Upper lobe of left lung (tissue), 6 donors: ENCODE data around the gene NFATC2IP. TPM values are rescaled to one million over a fixed set of nuclear protein-coding genes. Genes with fewer than 3 reads are reported as not detected.

Experiments used
- ATAC-seq, 2 donors: fragments of 200-7000 bp; cut with Tn5 transposase; one replicate each; pipeline ENCODE4 v1.9.1; 2022; ENCODE audit warnings: mild to moderate bottlenecking in 2 of 2, moderate library complexity in 2 of 2; ENCODE audit not compliant: low FRiP score in 2 of 2
- DNase-seq, 2 donors: peaks; one replicate each; pipeline ENCODE4 v3.0.0-alpha.2; 2019 to 2020
- H3K27ac ChIP-seq, 4 donors: fragments of 200-600 bp; sonication (generic); one replicate each; pipeline ENCODE4 v1.5.1; 2016 to 2019
- H3K27me3 ChIP-seq, 4 donors: fragments of 200-600 bp; sonication (generic); one replicate each; pipeline ENCODE4 v1.5.1; 2017 to 2019
- H3K36me3 ChIP-seq, 4 donors: fragments of 200-600 bp; sonication (generic); one replicate each; pipeline ENCODE4 v1.5.1; 2016 to 2019
- H3K4me1 ChIP-seq, 4 donors: fragments of 200-600 bp; sonication (generic); one replicate each; pipeline ENCODE4 v1.5.1; 2018 to 2019
- H3K4me3 ChIP-seq, 4 donors: fragments of 200-600 bp; sonication (generic); one replicate each; pipeline ENCODE4 v1.5.1; 2017 to 2019; ENCODE audit warnings: mild to moderate bottlenecking in 2 of 4, moderate library complexity in 1 of 4
- H3K9me3 ChIP-seq, 4 donors: fragments of 200-600 bp; sonication (generic); one replicate each; pipeline ENCODE4 v1.5.1; 2018 to 2019
- EP300 ChIP-seq, 4 donors: sonication (generic); formaldehyde crosslinking; IDR thresholded peaks; one replicate each; pipeline ENCODE4 v1.5.1; 2017; ENCODE audit warnings: antibody characterized with exemption in 4 of 4, control low read depth in 2 of 4
- POLR2A ChIP-seq, 4 donors: fragments of 450-650 bp; IDR thresholded peaks; one replicate each; pipeline ENCODE4 v1.5.1; 2016 to 2017; ENCODE audit warnings: antibody characterized with exemption in 4 of 4, mild to moderate bottlenecking in 2 of 4
- POLR2AphosphoS5 ChIP-seq, 2 donors: sonication (generic); formaldehyde crosslinking; IDR thresholded peaks; one replicate each; pipeline ENCODE4 v1.5.1; 2017; ENCODE audit warnings: antibody characterized with exemption in 2 of 2
- WGBS, 2 donors: methylation state at CpG; one replicate each; pipeline ENCODE4 v1.1.5; 2017 to 2018; 5-methylcytosine and 5-hydroxymethylcytosine counted together
- total RNA-seq, 6 donors: library from RNA; depleted of rRNA in 4 of 6; stranded (reverse); fragments of >200 nt in 4 of 6; gene quantifications; one replicate each; pipeline versions ENCODE4 v1.1.0 to v1.2.1, GENCODE V29; 2016 to 2021
- TF ChIP-seq, protein P1 (sequence below), 6 experiments: fragments of 450-650 bp in 4 of 6; fragments of 200-600 bp in 2 of 6; sonication (generic) in 2 of 6; IDR thresholded peaks; one replicate each; pipeline ENCODE4 v1.5.1; 2016 to 2019; ENCODE audit warnings: antibody characterized with exemption in 6 of 6
- donor health status: DM: no; HTN: no; CAD: no; lungs with moderate emphysema.
- donor health status: DM: no; HTN: yes; CAD: no; lungs with severe emphysema.

Gene NFATC2IP
- total RNA-seq, 6 donors from 2014 or later = 24.6 to 62.9 (median 34.9) TPM

DNA sequence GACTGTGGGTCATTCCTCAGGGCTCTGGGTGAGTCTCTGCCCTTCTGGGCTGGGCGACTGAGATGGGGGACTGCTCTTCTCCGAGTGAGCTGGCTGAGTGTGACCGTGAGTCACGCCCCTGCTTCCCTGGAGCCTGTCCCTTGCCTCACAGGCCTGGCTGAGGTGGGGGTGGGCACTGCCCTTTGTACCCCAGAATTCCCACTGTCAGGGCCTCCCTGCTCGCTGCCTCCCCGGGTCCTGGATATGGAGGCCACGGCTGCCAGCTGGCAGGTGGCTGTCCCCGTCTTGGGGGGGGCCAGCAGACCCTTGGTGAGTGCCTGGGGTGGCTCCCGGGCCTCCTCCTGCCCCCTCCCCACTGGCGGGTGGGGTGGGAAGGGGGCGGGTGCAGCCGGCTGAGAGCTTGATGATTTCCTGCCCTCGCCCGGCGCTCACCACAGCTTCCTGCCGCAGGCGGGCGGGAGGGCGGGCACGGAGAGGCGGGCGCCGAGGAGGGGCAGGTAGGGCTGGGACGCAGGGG, 33.9 kb downstream of the NFATC2IP start, which contains the start of gene LAT:
Gene LAT (plus strand): TSS at position 434 of the 517 bp plus-strand sequence. CDS start 366 bp downstream, outside the sequence.
- Histone ChIP-seq H3K4me3 (peak within 1 kb of the TSS in 3 of 4 donors; percentile 37 to 47 (median 43)), H3K36me3 (peaks cover 0 to 95% (median 68%) of the 10 kb centered on the region in 4 donors), H3K27ac (peak within 1 kb of the TSS in 3 of 4 donors; percentile 20 to 73 (median 37)), H3K9me3 (peaks cover 0 to 11% (median 1%) of the 10 kb centered on the region in 4 donors), H3K4me1 (peaks cover 0 to 9% (median 5%) of the 10 kb centered on the region in 4 donors), H3K27me3 (no peaks in the 10 kb centered on the region)
- peak in 1 of 2 donors; percentile 26 for ATAC-seq
- TF ChIP-seq EP300 (IDR thresholded peaks at IDR 0.05) (no peak), POLR2A (IDR thresholded peaks at IDR 0.05) (no peak), POLR2AphosphoS5 (IDR thresholded peaks at IDR 0.05) (no peak)
- TF ChIP-seq, protein P1, sequence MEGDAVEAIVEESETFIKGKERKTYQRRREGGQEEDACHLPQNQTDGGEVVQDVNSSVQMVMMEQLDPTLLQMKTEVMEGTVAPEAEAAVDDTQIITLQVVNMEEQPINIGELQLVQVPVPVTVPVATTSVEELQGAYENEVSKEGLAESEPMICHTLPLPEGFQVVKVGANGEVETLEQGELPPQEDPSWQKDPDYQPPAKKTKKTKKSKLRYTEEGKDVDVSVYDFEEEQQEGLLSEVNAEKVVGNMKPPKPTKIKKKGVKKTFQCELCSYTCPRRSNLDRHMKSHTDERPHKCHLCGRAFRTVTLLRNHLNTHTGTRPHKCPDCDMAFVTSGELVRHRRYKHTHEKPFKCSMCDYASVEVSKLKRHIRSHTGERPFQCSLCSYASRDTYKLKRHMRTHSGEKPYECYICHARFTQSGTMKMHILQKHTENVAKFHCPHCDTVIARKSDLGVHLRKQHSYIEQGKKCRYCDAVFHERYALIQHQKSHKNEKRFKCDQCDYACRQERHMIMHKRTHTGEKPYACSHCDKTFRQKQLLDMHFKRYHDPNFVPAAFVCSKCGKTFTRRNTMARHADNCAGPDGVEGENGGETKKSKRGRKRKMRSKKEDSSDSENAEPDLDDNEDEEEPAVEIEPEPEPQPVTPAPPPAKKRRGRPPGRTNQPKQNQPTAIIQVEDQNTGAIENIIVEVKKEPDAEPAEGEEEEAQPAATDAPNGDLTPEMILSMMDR (IDR thresholded peaks at IDR 0.05) = no peak
- 50 to 74% methylated on average over 5 to 14 of the region's 24 CpGs for WGBS, 2 donors
- peak; percentile 47 to 87 for DNase-seq

DNA sequence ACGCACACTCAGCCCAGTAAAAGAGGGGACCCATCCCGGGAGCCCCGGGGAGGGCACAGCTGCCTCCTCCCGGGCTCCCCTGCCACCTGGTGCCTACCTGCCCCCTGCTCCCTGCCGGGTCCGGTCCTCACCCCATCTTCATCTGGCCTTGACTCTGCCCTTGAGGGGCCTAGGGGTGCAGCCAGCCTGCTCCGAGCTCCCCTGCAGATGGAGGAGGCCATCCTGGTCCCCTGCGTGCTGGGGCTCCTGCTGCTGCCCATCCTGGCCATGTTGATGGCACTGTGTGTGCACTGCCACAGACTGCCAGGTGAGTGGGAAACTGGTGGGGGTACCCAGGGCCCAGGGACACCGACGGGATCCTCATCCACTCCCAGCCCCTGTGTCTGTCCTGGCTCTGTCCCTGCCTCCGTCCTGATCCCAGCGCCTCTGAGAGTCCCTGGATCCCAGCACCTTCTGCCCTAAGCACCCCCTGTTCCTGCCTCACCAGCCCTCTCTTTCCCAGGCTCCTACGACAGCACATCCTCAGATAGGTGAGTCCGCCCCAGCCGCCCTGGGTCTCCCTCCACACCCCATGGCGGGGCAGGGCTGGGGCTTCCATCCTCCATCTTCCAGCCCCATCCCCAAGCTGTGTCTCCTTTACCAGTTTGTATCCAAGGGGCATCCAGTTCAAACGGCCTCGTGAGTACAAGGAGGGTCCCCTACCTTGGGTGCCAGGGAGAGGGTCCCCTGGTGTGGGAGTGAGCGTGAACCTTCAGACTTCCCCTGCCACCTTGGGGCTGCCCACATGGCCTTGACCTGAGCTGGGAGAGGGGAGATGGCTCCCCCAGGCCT, 34.7 kb downstream of the NFATC2IP start:
- TF ChIP-seq, protein P1 (IDR thresholded peaks at IDR 0.05) = no peak
- TF ChIP-seq EP300 (IDR thresholded peaks at IDR 0.05) (no peak), POLR2A (IDR thresholded peaks at IDR 0.05) (no peak), POLR2AphosphoS5 (IDR thresholded peaks at IDR 0.05) (no peak)
- peak in 1 of 2 donors; percentile 12 for ATAC-seq
- Histone ChIP-seq H3K9me3 (peaks cover 0 to 11% (median 1%) of the 10 kb centered on the region in 4 donors), H3K27me3 (no peaks in the 10 kb centered on the region), H3K27ac (peak overlapping the region in 2 of 4 donors; percentile 37 to 73), H3K36me3 (peaks cover 0 to 96% (median 69%) of the 10 kb centered on the region in 4 donors), H3K4me1 (peaks cover 0 to 9% (median 5%) of the 10 kb centered on the region in 4 donors), H3K4me3 (peak overlapping the region in 3 of 4 donors; percentile 37 to 47 (median 43))
- WGBS, 2 donors = 82 to 86% methylated on average over 11 to 15 of the region's 19 CpGs
- DNase-seq = peak in 1 of 2 donors; percentile 66

DNA sequence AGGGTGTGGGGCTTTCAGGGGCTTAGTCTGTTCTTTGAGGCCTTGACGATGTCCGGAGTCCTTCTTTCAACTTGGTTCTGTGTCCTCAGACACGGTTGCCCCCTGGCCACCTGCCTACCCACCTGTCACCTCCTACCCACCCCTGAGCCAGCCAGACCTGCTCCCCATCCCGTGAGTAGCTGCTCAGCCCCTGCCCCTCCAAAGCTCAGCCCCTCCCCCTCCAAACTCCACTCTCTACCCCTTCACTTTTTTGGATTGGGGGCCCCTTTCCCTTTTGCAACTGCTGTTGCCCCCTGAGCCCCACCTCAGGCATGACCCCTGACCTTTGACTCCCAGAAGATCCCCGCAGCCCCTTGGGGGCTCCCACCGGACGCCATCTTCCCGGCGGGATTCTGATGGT, 35.3 kb downstream of the NFATC2IP start:
- Histone ChIP-seq H3K4me3 (peak overlapping the region in 3 of 4 donors; percentile 37 to 47 (median 43)), H3K36me3 (peaks cover 0 to 89% (median 64%) of the 10 kb centered on the region in 4 donors), H3K27ac (peak overlapping the region in 2 of 4 donors; percentile 37 to 73), H3K27me3 (no peaks in the 10 kb centered on the region), H3K4me1 (peaks cover 0 to 9% (median 5%) of the 10 kb centered on the region in 4 donors), H3K9me3 (peaks cover 0 to 11% (median 1%) of the 10 kb centered on the region in 4 donors)
- 86 to 96% methylated on average over 9 of the region's 9 CpGs for WGBS, 2 donors
- ATAC-seq (no peak), DNase-seq (no peak)
- TF ChIP-seq POLR2AphosphoS5 (IDR thresholded peaks at IDR 0.05) (no peak), EP300 (IDR thresholded peaks at IDR 0.05) (no peak), POLR2A (IDR thresholded peaks at IDR 0.05) (no peak)
- TF ChIP-seq, protein P1 (IDR thresholded peaks at IDR 0.05) = no peak

DNA sequence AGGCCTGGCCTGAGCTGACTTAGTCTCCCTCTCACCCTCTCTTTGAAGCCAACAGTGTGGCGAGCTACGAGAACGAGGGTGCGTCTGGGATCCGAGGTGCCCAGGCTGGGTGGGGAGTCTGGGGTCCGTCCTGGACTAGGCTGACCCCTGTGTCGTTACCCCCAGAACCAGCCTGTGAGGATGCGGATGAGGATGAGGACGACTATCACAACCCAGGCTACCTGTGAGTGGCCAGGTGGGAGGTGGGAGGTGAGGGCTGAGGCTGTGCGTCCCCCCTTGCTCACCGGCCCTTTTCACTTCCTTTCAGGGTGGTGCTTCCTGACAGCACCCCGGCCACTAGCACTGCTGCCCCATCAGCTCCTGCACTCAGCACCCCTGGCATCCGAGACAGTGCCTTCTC, 35.8 kb downstream of the NFATC2IP start:
- peaks cover 0 to 9% (median 5%) of the 10 kb centered on the region in 4 donors for H3K4me1 ChIP-seq
- TF ChIP-seq EP300 (IDR thresholded peaks at IDR 0.05) (no peak), POLR2AphosphoS5 (IDR thresholded peaks at IDR 0.05) (no peak), POLR2A (IDR thresholded peaks at IDR 0.05) (no peak)
- TF ChIP-seq, protein P1 (IDR thresholded peaks at IDR 0.05) = no peak
- H3K36me3 ChIP-seq = peaks cover 0 to 85% (median 59%) of the 10 kb centered on the region in 4 donors
- no peaks in the 10 kb centered on the region for H3K27me3 ChIP-seq
- peak overlapping the region in 3 of 4 donors; percentile 37 to 47 (median 43) for H3K4me3 ChIP-seq
- H3K27ac ChIP-seq = peak overlapping the region in 2 of 4 donors; percentile 37 to 73
- WGBS, 2 donors = 87 to 94% methylated on average over 12 to 13 of the region's 13 CpGs
- H3K9me3 ChIP-seq = peaks cover 0 to 9% (median under 1%) of the 10 kb centered on the region in 4 donors
- DNase-seq (no peak), ATAC-seq (no peak)
